Right lobe of liver (tissue), 6 donors: ENCODE measurements around the gene UNC93A. TPM values are rescaled to one million over a fixed set of nuclear protein-coding genes. Genes with fewer than 3 reads are reported as not detected.
A peak's percentile ranks its signal among the peaks of the same experiment; 100 is the strongest.

ENCODE experiments used
- ATAC-seq, 4 donors: fragments of 200-7000 bp; cut with Tn5 transposase; one replicate each; pipeline ENCODE4 v1.9.1; 2020; ENCODE audit warnings: mild to moderate bottlenecking in 4 of 4, moderate library complexity in 4 of 4
- DNase-seq, 3 donors: peaks; one replicate each; pipeline ENCODE4 v3.0.0-alpha.2; 2020
- H3K27ac ChIP-seq, 3 donors: fragments of 200-600 bp; one replicate each; pipeline ENCODE4 v1.8.0; 2022
- H3K27me3 ChIP-seq, 2 donors: fragments of 200-600 bp; one replicate each; pipeline ENCODE4 v1.8.0; 2022
- H3K36me3 ChIP-seq, 4 donors: fragments of 200-600 bp; sonication (generic) in 1 of 4; one replicate each; pipeline versions ENCODE4 v1.5.1 to v1.8.0; 2017 to 2022; ENCODE audit warnings: control low read depth in 1 of 4
- H3K4me1 ChIP-seq, 4 donors: fragments of 200-600 bp; sonication (generic) in 1 of 4; one replicate each; pipeline versions ENCODE4 v1.5.1 to v1.8.0; 2017 to 2022; ENCODE audit warnings: control low read depth in 1 of 4
- H3K4me3 ChIP-seq, 3 donors: fragments of 200-600 bp; one replicate each; pipeline ENCODE4 v1.8.0; 2022
- H3K9me3 ChIP-seq, 4 donors: fragments of 200-600 bp; sonication (generic) in 1 of 4; one replicate each; pipeline versions ENCODE4 v1.5.1 to v1.8.0; 2017 to 2022; ENCODE audit warnings: control low read depth in 1 of 4
- CTCF ChIP-seq, 4 donors: fragments of 200-600 bp in 3 of 4; fragments of 450-650 bp in 1 of 4; IDR thresholded peaks; one replicate each; pipeline versions ENCODE4 v1.5.1 to v1.8.0; 2016 to 2022; ENCODE audit warnings: antibody characterized with exemption in 4 of 4, mild to moderate bottlenecking in 2 of 4
- POLR2A ChIP-seq: fragments of 450-650 bp; IDR thresholded peaks from one replicate; pipeline ENCODE4 v1.6.1; 2017; ENCODE audit warnings: antibody characterized with exemption, mild to moderate bottlenecking
- WGBS: methylation state at CpG from one replicate; pipeline ENCODE4 v1.1.6; 2018; ENCODE audit warnings: low coverage, low lambda C conversion rate; ENCODE audit not compliant: insufficient coverage; ENCODE audit errors: missing lambda C conversion rate; 5-methylcytosine and 5-hydroxymethylcytosine counted together
- intact Hi-C, 2 donors: fragments of 100-400 bp; cut with DNase I; formaldehyde crosslinking; loops; one replicate each; pipeline versions ENCODE4 v1.11.2 to v1.14.1; 2022
- total RNA-seq, 6 experiments: library from RNA; depleted of rRNA in 2 of 6; stranded (reverse); fragments of >200 nt in 2 of 6; fragmentation: NEBNext Ultra II Directional in 3 of 6; extraction: Animal tissue kit (Norgen Biotek cat#: 25700) in 3 of 6; gene quantifications; one replicate each; pipeline versions ENCODE4 v1.1.0 to v1.2.4, GENCODE V29; 2016 to 2023
- donor health status: DM: no; HTN: yes; CAD: no.
- donor health status: DM: no; HTN: no; CAD: no.
- donor health status: DM: no; HTN: no; CAD: no.
- donor health status: DM: no; HTN: yes; CAD: no.
- donor health status: DM: no; HTN: yes; CAD: no.

UNC93A gene
- total RNA-seq, 6 experiments from 2014 or later = 1.4 to 15.8 (median 4.9) TPM

- TF ChIP-seq POLR2A (no peak), CTCF (IDR thresholded peaks at IDR 0.05) (no peak)
- Histone ChIP-seq H3K9me3 (no peaks in the 10 kb centered on the region), H3K36me3 (no peaks in the 10 kb centered on the region), H3K27ac (no peak overlapping the region), H3K27me3 (no peaks in the 10 kb centered on the region), H3K4me3 (no peak overlapping the region), H3K4me1 (peaks cover 0 to 28% (median 10%) of the 10 kb centered on the region in 4 donors)
- DNase-seq (no peak), ATAC-seq (no peak)
- intact Hi-C loops = no loop called here
- WGBS = no CpG with 5 or more reads among the region's 18 CpGs
Measured at GRCh38 chr6:167305796-167306195, 14.7 kb downstream of the UNC93A start.

DNA sequence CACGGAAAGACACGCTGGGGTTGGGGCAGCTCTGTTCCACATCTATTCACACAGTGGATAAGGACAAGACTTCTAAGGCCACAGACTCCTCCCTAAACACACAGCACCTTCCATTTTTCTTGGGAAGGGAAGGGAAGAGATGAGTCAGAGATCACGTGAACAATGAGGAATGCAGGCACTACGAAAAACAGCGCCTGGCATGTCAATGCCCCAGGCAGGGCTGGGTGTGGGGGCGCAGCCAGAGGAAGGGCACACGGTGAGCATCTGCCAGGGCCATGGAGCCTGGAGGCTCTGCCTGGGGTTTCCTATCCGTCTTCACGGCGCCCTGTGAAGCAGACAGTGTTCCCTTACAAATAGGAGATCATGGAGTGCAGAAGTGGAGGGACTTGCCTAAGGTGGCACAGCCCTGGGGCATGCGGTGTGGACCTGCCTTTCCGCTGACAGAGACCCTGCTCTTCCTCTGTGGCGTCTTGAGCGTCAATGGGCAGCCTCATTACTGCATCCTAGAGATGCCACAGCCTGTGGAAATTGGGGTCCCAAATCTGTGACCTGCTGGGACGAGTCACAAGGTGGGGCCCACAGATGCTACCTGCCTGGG is 15.4 kb downstream of the UNC93A start:
- no peaks in the 10 kb centered on the region for H3K36me3 ChIP-seq
- ATAC-seq = no peak
- DNase-seq = no peak
- TF ChIP-seq CTCF (IDR thresholded peaks at IDR 0.05) (no peak), POLR2A (no peak)
- 91% methylated on average over 9 of the region's 15 CpGs for WGBS
- H3K4me1 ChIP-seq = peaks cover 0 to 32% (median 11%) of the 10 kb centered on the region in 4 donors
- H3K27ac ChIP-seq = no peak overlapping the region
- H3K9me3 ChIP-seq = no peaks in the 10 kb centered on the region
- no peak overlapping the region for H3K4me3 ChIP-seq
- H3K27me3 ChIP-seq = no peaks in the 10 kb centered on the region
- intact Hi-C loops = no loop called here

- intact Hi-C loops = no loop called here
- Histone ChIP-seq H3K36me3 (no peaks in the 10 kb centered on the region), H3K4me3 (no peak overlapping the region), H3K27me3 (no peaks in the 10 kb centered on the region), H3K9me3 (no peaks in the 10 kb centered on the region), H3K4me1 (peaks cover 0 to 23% (median 11%) of the 10 kb centered on the region in 4 donors), H3K27ac (peak overlapping the region in 1 of 3 donors; percentile 95)
- 92% methylated on average over 10 of the region's 20 CpGs for WGBS
- TF ChIP-seq CTCF (IDR thresholded peaks at IDR 0.05) (no peak), POLR2A (no peak)
- ATAC-seq (no peak), DNase-seq (no peak)
Measured at GRCh38 chr6:167307342-167307955, 16.3 kb downstream of the UNC93A start.

GRCh38 chr6:167308207-167308606 is 17.1 kb downstream of the UNC93A start:
- peak overlapping the region in 2 of 3 donors; percentile 94 to 95 for H3K27ac ChIP-seq
- intact Hi-C loops = no loop called here
- no peak for DNase-seq
- ATAC-seq = peak in 1 of 4 donors; percentile 0
- no peaks in the 10 kb centered on the region for H3K9me3 ChIP-seq
- no CpG with 5 or more reads among the region's 5 CpGs for WGBS
- no peaks in the 10 kb centered on the region for H3K36me3 ChIP-seq
- H3K4me1 ChIP-seq = peaks cover 0 to 23% (median 11%) of the 10 kb centered on the region in 4 donors
- no peaks in the 10 kb centered on the region for H3K27me3 ChIP-seq
- no peak overlapping the region for H3K4me3 ChIP-seq
- no peak for TF ChIP-seq POLR2A
- no peak for TF ChIP-seq CTCF (IDR thresholded peaks at IDR 0.05)
